Measurements from ENCODE around the gene KDM5B.

DNA sequence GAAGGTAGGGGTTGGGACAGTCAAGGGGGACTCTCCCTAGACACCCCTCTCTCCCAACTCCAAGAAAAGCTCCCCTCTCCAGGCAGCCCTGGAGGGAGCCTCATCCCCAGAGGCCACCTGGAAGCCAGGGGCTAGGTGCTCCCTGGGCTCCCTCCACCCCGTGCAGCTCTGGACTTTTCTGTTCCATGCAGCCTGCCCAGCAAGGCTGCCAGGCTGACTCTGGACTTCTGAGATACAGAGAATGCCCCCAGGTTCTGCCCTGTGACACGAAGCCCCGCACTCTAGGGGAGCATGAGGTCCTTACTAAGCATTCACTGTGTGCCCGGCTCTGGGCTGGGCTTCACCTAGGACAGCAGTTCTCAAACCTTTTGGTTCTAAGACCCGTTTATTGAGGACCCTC lies 108.2 kb downstream of the KDM5B start:
- no peak for TF ChIP-seq NRF1 (IDR thresholded peaks at IDR 0.05; ENCODE audit: low read depth, low read length)
- TF ChIP-seq TAF1 (IDR thresholded peaks at IDR 0.05; ENCODE audit: borderline replicate concordance, low read depth, low read length), result no peak
- TF ChIP-seq, protein P1, sequence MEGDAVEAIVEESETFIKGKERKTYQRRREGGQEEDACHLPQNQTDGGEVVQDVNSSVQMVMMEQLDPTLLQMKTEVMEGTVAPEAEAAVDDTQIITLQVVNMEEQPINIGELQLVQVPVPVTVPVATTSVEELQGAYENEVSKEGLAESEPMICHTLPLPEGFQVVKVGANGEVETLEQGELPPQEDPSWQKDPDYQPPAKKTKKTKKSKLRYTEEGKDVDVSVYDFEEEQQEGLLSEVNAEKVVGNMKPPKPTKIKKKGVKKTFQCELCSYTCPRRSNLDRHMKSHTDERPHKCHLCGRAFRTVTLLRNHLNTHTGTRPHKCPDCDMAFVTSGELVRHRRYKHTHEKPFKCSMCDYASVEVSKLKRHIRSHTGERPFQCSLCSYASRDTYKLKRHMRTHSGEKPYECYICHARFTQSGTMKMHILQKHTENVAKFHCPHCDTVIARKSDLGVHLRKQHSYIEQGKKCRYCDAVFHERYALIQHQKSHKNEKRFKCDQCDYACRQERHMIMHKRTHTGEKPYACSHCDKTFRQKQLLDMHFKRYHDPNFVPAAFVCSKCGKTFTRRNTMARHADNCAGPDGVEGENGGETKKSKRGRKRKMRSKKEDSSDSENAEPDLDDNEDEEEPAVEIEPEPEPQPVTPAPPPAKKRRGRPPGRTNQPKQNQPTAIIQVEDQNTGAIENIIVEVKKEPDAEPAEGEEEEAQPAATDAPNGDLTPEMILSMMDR (IDR thresholded peaks at IDR 0.05), result no peak
- TF ChIP-seq GABPA (IDR thresholded peaks at IDR 0.05; ENCODE audit: low read depth), result no peak
- no peak for TF ChIP-seq GATA2 (CRISPR knock-in tag; IDR thresholded peaks at IDR 0.05)
- TF ChIP-seq POLR2AphosphoS5 (IDR thresholded peaks at IDR 0.05; ENCODE audit: low read depth, low read length), result no peak
- TF ChIP-seq, protein P2, sequence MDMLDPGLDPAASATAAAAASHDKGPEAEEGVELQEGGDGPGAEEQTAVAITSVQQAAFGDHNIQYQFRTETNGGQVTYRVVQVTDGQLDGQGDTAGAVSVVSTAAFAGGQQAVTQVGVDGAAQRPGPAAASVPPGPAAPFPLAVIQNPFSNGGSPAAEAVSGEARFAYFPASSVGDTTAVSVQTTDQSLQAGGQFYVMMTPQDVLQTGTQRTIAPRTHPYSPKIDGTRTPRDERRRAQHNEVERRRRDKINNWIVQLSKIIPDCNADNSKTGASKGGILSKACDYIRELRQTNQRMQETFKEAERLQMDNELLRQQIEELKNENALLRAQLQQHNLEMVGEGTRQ (IDR thresholded peaks at IDR 0.05; ENCODE audit: borderline replicate concordance, low read depth, low read length), result no peak
- no peak for TF ChIP-seq EZH2phosphoT487 (IDR thresholded peaks at IDR 0.05; ENCODE audit: borderline replicate concordance, low read depth)
- TF ChIP-seq, protein P3, sequence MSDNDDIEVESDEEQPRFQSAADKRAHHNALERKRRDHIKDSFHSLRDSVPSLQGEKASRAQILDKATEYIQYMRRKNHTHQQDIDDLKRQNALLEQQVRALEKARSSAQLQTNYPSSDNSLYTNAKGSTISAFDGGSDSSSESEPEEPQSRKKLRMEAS (IDR thresholded peaks at IDR 0.05; ENCODE audit: low read depth), result no peak
